ENCODE data around the gene PI16. TPM values are rescaled to one million over a fixed set of nuclear protein-coding genes. Genes with fewer than 3 reads are reported as not detected.

Gene PI16
- total RNA-seq: 10 to 100 TPM in 2 of 4 donors, 1 to 10 TPM in 2; 1.3 to 41.9 (median 8.9) TPM

- DNase-seq (ENCODE audit: low spot score): no peak
- ATAC-seq (ENCODE audit: low FRiP score): no peak
- TF ChIP-seq, protein P1, sequence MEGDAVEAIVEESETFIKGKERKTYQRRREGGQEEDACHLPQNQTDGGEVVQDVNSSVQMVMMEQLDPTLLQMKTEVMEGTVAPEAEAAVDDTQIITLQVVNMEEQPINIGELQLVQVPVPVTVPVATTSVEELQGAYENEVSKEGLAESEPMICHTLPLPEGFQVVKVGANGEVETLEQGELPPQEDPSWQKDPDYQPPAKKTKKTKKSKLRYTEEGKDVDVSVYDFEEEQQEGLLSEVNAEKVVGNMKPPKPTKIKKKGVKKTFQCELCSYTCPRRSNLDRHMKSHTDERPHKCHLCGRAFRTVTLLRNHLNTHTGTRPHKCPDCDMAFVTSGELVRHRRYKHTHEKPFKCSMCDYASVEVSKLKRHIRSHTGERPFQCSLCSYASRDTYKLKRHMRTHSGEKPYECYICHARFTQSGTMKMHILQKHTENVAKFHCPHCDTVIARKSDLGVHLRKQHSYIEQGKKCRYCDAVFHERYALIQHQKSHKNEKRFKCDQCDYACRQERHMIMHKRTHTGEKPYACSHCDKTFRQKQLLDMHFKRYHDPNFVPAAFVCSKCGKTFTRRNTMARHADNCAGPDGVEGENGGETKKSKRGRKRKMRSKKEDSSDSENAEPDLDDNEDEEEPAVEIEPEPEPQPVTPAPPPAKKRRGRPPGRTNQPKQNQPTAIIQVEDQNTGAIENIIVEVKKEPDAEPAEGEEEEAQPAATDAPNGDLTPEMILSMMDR (IDR thresholded peaks at IDR 0.05): no peak
Observed at GRCh38 chr6:36954262-36954931, at the start of gene PI16. PI16 (plus strand) TSS chr6:36954738; CDS start chr6:36954761, 23 bp downstream.

- TF ChIP-seq, protein P1 (IDR thresholded peaks at IDR 0.05): no peak
- ATAC-seq (ENCODE audit: low FRiP score) (no peak), DNase-seq (ENCODE audit: low spot score) (no peak)
Observed at GRCh38 chr6:36904851-36905393, 49.6 kb upstream of the PI16 start.

- ATAC-seq (ENCODE audit: low FRiP score) (no peak), DNase-seq (ENCODE audit: low spot score) (no peak)
- TF ChIP-seq, protein P1 (IDR thresholded peaks at IDR 0.05): no peak
Observed at GRCh38 chr6:36906539-36907325, 47.8 kb upstream of the PI16 start.

DNA sequence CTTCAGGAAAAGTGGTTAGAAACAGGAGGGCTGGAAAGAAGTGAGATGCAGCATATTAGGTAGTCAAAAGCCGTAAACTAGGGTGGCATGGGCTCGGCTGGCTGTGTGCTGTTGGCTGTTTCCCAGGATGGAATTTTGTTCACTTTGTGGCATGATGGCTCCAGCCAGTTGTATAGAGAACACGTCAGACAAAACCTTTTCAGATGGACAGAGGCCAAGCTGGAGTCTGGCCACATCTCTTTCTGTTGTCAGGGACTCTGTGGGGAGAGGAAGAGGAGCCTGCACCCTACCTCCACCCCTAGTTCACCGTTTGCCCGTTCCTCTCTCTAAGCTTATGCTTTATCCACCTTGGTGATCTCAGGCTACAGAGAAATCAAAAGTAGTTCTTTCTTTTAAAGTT lies 46.8 kb upstream of the PI16 start:
- DNase-seq (ENCODE audit: low spot score) (no peak), ATAC-seq (ENCODE audit: low FRiP score) (no peak)
- TF ChIP-seq, protein P1 (IDR thresholded peaks at IDR 0.05): no peak

DNA sequence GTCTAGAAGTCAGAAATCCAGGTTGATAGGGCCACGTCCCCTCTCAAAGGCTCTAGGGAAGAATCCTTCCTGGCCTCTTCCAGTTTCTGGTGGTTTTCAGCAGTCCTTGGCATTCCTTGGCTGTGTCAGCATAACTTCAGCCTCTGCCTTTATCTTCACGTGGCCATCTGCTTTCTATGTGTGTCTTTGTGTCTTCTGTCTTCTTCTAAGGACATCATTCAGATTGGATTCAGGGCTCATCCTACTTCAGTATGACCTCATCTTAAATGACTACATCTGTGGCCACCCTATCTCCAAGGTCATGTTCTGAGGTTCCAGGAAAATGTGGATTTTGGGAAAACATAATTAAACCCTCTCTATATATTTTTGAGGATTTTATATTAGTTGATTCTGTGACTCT lies 45.8 kb upstream of the PI16 start:
- ATAC-seq (ENCODE audit: low FRiP score) (no peak), DNase-seq (ENCODE audit: low spot score) (no peak)
- TF ChIP-seq, protein P1 (IDR thresholded peaks at IDR 0.05): no peak

DNA sequence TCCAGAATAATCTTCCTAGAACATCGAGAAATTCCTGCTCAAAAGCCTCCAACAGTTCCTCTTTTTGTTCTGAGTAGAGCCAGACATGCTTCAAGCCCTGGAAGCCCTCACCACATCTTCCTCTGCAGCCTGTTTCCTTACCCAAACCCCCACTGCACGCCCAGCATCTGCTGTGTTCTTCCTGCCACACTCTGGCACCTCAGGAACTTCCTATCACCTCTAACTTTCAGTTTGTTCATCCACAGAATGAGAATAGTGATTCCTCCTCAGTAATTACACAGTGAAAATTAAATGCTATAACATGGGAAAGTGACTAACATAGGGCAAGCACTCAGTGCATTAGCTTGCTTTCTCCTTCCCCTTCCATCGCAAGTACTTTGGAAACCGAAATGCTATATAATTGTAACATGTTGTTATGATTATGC lies 42.5 kb upstream of the PI16 start:
- no peak for DNase-seq (ENCODE audit: low spot score)
- ATAC-seq (ENCODE audit: low FRiP score): no peak
- TF ChIP-seq, protein P1 (IDR thresholded peaks at IDR 0.05): no peak

Data from omental fat pad (tissue), 4 donors.